Measurements from ENCODE around the gene CANX. TPM values are rescaled to one million over a fixed set of nuclear protein-coding genes. Genes with fewer than 3 reads are reported as not detected.

The CANX gene
- total and polyA plus RNA-seq, 2 of the 13 experiments (the other 11 are each of a cell fraction or from before 2014, with no cell fraction given), result 477 to 680 TPM

DNA sequence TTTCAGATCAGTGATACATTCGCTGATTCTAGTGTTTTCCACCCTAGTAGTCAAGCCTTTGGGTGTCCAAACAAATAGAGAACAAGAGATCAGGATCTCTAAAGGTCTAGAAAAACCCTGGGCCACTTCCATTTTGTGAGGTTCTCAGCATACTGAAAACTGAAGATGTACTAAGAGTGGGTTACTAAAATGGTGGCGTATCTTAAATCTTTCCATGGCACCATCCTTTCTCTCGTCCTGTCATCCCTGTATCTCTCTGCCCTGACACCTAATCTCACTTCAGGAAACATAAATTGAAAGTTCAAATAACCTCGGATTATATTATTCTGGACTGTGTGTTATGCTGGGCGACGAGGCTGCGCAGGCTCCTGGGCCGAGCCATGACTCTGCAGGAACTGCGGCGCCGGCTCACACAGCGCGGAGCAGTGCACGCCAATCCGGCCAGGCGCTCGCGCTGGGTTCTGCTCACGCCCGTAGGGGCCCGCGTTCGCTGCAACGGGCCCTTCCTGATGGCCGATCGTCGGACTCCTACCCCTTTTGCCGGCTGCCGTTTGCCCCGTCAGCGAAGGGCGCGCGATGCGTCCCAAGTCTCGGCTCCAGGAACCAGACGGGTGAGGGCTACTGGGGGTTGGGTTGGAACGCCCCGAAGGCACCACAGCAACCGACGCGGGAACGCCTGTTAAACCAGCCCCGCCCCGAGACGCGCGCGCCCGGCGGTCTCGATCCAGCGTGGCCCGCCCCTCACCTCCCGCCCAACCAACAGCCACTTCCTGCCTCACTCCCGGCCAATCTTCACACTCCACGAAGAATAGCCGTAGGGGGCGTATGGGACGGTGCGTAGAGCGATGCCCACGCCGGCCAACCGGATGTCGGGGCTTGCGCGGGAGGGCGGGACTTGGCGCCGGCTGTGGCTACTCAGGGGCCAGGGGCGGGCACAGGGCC lies 503 bp upstream of the CANX start (continued):
- TF ChIP-seq PCBP1 (IDR thresholded peaks at IDR 0.05; ENCODE audit: borderline replicate concordance, low read depth, low read length), result peak; percentile 52; the same call in 1 of the 2 replicates
- TF ChIP-seq SIX1 (CRISPR knock-in tag; IDR thresholded peaks at IDR 0.05; ENCODE audit: borderline replicate concordance), result no peak
- no peak for TF ChIP-seq PCBP2 (optimal IDR thresholded peaks at IDR 0.05; ENCODE audit: low read depth, low read length, poor library complexity, severe bottlenecking)
- no peak for TF ChIP-seq KDM4B (CRISPR knock-in tag; IDR thresholded peaks at IDR 0.05)
- TF ChIP-seq ZSCAN29 (CRISPR knock-in tag; conservative IDR thresholded peaks at IDR 0.05), result 0 out of 2 replicates have a peak, but pooled peaks have one; percentile 39
- no peak; the same call in 1 of the 2 replicates for TF ChIP-seq ZNF263 (CRISPR knock-in tag; IDR thresholded peaks at IDR 0.05)
- TF ChIP-seq CENPX (CRISPR knock-in tag; IDR thresholded peaks at IDR 0.05), result no peak
- TF ChIP-seq CBX1 (IDR thresholded peaks at IDR 0.05; ENCODE audit: low read depth), result no peak
- TF ChIP-seq ATAD3A (CRISPR knock-in tag; IDR thresholded peaks at IDR 0.05), result no peak
- TF ChIP-seq ZNF292 (CRISPR knock-in tag; IDR thresholded peaks at IDR 0.05; ENCODE audit: borderline replicate concordance, low read depth), result peak; percentile 76; the same call in 1 of the 2 replicates
- TF ChIP-seq CCAR2 (optimal IDR thresholded peaks at IDR 0.05; ENCODE audit: low read depth, low read length), result no peak
- no peak; the same call in 1 of the 2 replicates for TF ChIP-seq GFI1 (CRISPR knock-in tag; IDR thresholded peaks at IDR 0.05; ENCODE audit: borderline replicate concordance)
- peak; percentile 26; the same call in 1 of the 2 replicates for TF ChIP-seq ZBTB38 (CRISPR knock-in tag; IDR thresholded peaks at IDR 0.05)
- no peak for TF ChIP-seq NR2F2 (IDR thresholded peaks at IDR 0.05; ENCODE audit: borderline replicate concordance, low read depth)
- TF ChIP-seq, protein P1, sequence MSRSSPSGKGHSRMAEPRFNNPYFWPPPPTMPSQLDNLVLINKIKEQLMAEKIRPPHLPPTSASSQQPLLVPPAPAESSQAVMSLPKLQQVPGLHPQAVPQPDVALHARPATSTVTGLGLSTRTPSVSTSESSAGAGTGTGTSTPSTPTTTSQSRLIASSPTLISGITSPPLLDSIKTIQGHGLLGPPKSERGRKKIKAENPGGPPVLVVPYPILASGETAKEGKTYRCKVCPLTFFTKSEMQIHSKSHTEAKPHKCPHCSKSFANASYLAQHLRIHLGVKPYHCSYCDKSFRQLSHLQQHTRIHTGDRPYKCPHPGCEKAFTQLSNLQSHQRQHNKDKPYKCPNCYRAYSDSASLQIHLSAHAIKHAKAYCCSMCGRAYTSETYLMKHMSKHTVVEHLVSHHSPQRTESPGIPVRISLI (CRISPR knock-in tag; IDR thresholded peaks at IDR 0.05; ENCODE audit: borderline replicate concordance), result no peak
- TF ChIP-seq SYNCRIP (IDR thresholded peaks at IDR 0.05; ENCODE audit: insufficient read depth, low read depth, low read length), result no peak
- TF ChIP-seq AKAP8 (CRISPR knock-in tag; IDR thresholded peaks at IDR 0.05), result peak; percentile 75; the same call in 1 of the 2 replicates
- peak; percentile 35; the same call in 1 of the 2 replicates for TF ChIP-seq HNF4A (CRISPR knock-in tag; IDR thresholded peaks at IDR 0.05)
- TF ChIP-seq PRMT3 (CRISPR knock-in tag; IDR thresholded peaks at IDR 0.05; ENCODE audit: borderline replicate concordance, low read depth), result no peak
- 0 out of 2 replicates have a peak, but pooled peaks have one; percentile 32 for TF ChIP-seq ZNF713 (CRISPR knock-in tag; IDR thresholded peaks at IDR 0.05)
- peak; percentile 63; the same call in 1 of the 2 replicates for TF ChIP-seq GTF3A (CRISPR knock-in tag; conservative IDR thresholded peaks at IDR 0.05)
- no peak for TF ChIP-seq LCORL (IDR thresholded peaks at IDR 0.05)
- TF ChIP-seq LCORL (CRISPR knock-in tag; IDR thresholded peaks at IDR 0.05), result peak; percentile 64
- peak; percentile 53; the same call in 1 of the 2 replicates for TF ChIP-seq ZNF205 (CRISPR knock-in tag; IDR thresholded peaks at IDR 0.05)
- TF ChIP-seq ZNF562 (CRISPR knock-in tag; IDR thresholded peaks at IDR 0.05; ENCODE audit: borderline replicate concordance), result no peak
- TF ChIP-seq KAT2B (IDR thresholded peaks at IDR 0.05; ENCODE audit: borderline replicate concordance, low read depth, low read length), result no peak
- TF ChIP-seq TGIF2 (CRISPR knock-in tag; IDR thresholded peaks at IDR 0.05), result no peak; the same call in 1 of the 2 replicates
- TF ChIP-seq CAMTA2 (CRISPR knock-in tag; IDR thresholded peaks at IDR 0.05; ENCODE audit: borderline replicate concordance), result no peak
- peak; percentile 67 for TF ChIP-seq CREM (IDR thresholded peaks at IDR 0.05)
- no peak for TF ChIP-seq CREM (CRISPR knock-in tag; IDR thresholded peaks at IDR 0.05)
- no peak; the same call in 1 of the 2 replicates for TF ChIP-seq ZNF839 (CRISPR knock-in tag; IDR thresholded peaks at IDR 0.05; ENCODE audit: borderline replicate concordance)

Measured in HepG2 (cell line).